ENCODE measurements around the gene IMPG2. TPM values are rescaled to one million over a fixed set of nuclear protein-coding genes. Genes with fewer than 3 reads are reported as not detected.

The IMPG2 gene
- total RNA-seq, 1 experiment from 2014 or later = 0.50 TPM

GRCh38 chr3:101229681-101230080, 90.7 kb downstream of the IMPG2 start:
- Mint-ChIP-seq H3K4me3 (ENCODE audit: low read depth, unreplicated experiment) (no peak overlapping the region), H3K27ac (ENCODE audit: unreplicated experiment) (no peak overlapping the region), H3K36me3 (ENCODE audit: insufficient read depth, unreplicated experiment) (no peaks in the 10 kb centered on the region), H3K4me1 (ENCODE audit: low read depth, unreplicated experiment) (no peaks in the 10 kb centered on the region), H3K9me3 (ENCODE audit: low read depth, unreplicated experiment) (no peaks in the 10 kb centered on the region), H3K27me3 (ENCODE audit: unreplicated experiment) (no peaks in the 10 kb centered on the region)
- BruUV-seq (replicated peaks) = no TSS peak
- intact Hi-C loops (cut with micrococcal nuclease; ENCODE audit: unreplicated experiment) = no loop called here
- DNase-seq = no peak
- CTCF ChIA-PET = no interaction called here
- TF ChIP-seq CTCF (IDR thresholded peaks at IDR 0.05; ENCODE audit: unreplicated experiment) = no peak

- Mint-ChIP-seq H3K27me3 (ENCODE audit: unreplicated experiment) (no peaks in the 10 kb centered on the region), H3K4me3 (ENCODE audit: low read depth, unreplicated experiment) (no peak overlapping the region), H3K4me1 (ENCODE audit: low read depth, unreplicated experiment) (no peaks in the 10 kb centered on the region), H3K9me3 (ENCODE audit: low read depth, unreplicated experiment) (no peaks in the 10 kb centered on the region), H3K36me3 (ENCODE audit: insufficient read depth, unreplicated experiment) (no peaks in the 10 kb centered on the region), H3K27ac (ENCODE audit: unreplicated experiment) (no peak overlapping the region)
- CTCF ChIA-PET = no interaction called here
- TF ChIP-seq CTCF (IDR thresholded peaks at IDR 0.05; ENCODE audit: unreplicated experiment) = no peak
- intact Hi-C loops (cut with micrococcal nuclease; ENCODE audit: unreplicated experiment) = no loop called here
- no TSS peak for BruUV-seq (replicated peaks)
- no peak for DNase-seq
Measured at GRCh38 chr3:101228441-101228840, 91.9 kb downstream of the IMPG2 start.

GRCh38 chr3:101224739-101225138, 95.6 kb downstream of the IMPG2 start:
- CTCF ChIA-PET = interaction anchor here (0.6 kb wide), 1 partner anchor 424 kb away, joined by 3 read pairs; no protein-coding TSS in a partner anchor
- no peaks in the 10 kb centered on the region for H3K36me3 Mint-ChIP-seq (ENCODE audit: insufficient read depth, unreplicated experiment)
- H3K9me3 Mint-ChIP-seq (ENCODE audit: low read depth, unreplicated experiment) = no peaks in the 10 kb centered on the region
- no peaks in the 10 kb centered on the region for H3K4me1 Mint-ChIP-seq (ENCODE audit: low read depth, unreplicated experiment)
- intact Hi-C loops (cut with micrococcal nuclease; ENCODE audit: unreplicated experiment) = no loop called here
- DNase-seq = no peak
- TF ChIP-seq CTCF (IDR thresholded peaks at IDR 0.05; ENCODE audit: unreplicated experiment) = no peak
- no TSS peak for BruUV-seq (replicated peaks)
- H3K4me3 Mint-ChIP-seq (ENCODE audit: low read depth, unreplicated experiment) = no peak overlapping the region
- no peaks in the 10 kb centered on the region for H3K27me3 Mint-ChIP-seq (ENCODE audit: unreplicated experiment)
- no peak overlapping the region for H3K27ac Mint-ChIP-seq (ENCODE audit: unreplicated experiment)

GRCh38 chr3:101223016-101223415, 97.4 kb downstream of the IMPG2 start:
- H3K4me1 Mint-ChIP-seq (ENCODE audit: low read depth, unreplicated experiment) = no peaks in the 10 kb centered on the region
- H3K36me3 Mint-ChIP-seq (ENCODE audit: insufficient read depth, unreplicated experiment) = no peaks in the 10 kb centered on the region
- no peak overlapping the region for H3K4me3 Mint-ChIP-seq (ENCODE audit: low read depth, unreplicated experiment)
- BruUV-seq (replicated peaks) = no TSS peak
- CTCF ChIA-PET = no interaction called here
- H3K9me3 Mint-ChIP-seq (ENCODE audit: low read depth, unreplicated experiment) = peaks cover 4% of the 10 kb centered on the region
- H3K27ac Mint-ChIP-seq (ENCODE audit: unreplicated experiment) = no peak overlapping the region
- TF ChIP-seq CTCF (IDR thresholded peaks at IDR 0.05; ENCODE audit: unreplicated experiment) = no peak
- intact Hi-C loops (cut with micrococcal nuclease; ENCODE audit: unreplicated experiment) = no loop called here
- H3K27me3 Mint-ChIP-seq (ENCODE audit: unreplicated experiment) = no peaks in the 10 kb centered on the region
- no peak for DNase-seq

All from Calu3 (cell line).